ENCODE data around the gene GOLGB1. TPM values are rescaled to one million over a fixed set of nuclear protein-coding genes. Genes with fewer than 3 reads are reported as not detected.
A peak's percentile ranks its signal among the peaks of the same experiment; 100 is the strongest.

Gene GOLGB1
- total and polyA plus RNA-seq, 2 donors from 2014 or later, result 26.8 to 79.7 TPM

DNA sequence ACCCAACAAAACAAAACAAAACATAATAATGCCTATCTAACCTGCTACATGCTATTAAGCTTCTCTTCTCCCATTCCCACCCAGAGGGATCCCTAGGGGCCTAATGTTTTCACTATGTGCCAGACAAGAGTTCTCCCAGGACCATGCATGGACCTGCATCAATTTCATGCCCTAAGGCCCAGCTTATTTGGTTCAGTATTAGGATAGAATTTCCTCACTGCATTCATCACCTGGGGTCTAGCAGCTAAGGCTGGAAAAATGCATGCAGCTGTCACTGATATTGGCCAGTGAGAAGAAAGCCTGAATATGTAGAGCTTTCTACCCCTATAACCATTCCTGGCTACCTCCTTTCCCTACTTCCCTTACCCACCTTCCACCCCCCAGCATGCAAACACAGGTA, 86.8 kb downstream of the GOLGB1 start:
- FAIRE-seq (no peak), DNase-seq (no peak)
- Histone ChIP-seq H3K4me3 (ENCODE audit: low read length in 3 of 3) (no peak overlapping the region), H3K9me3 (ENCODE audit: control insufficient read depth in 2 of 3, insufficient read depth in 1 of 3, low read length in 3 of 3) (no peaks in the 10 kb centered on the region), H3K4me1 (ENCODE audit: control insufficient read depth in 2 of 3, insufficient read depth in 2 of 3, low read depth in 1 of 3, low read length in 3 of 3) (peaks cover 0 to 2% (median 0%) of the 10 kb centered on the region in 3 donors), H3K27ac (ENCODE audit: low read depth in 2 of 2, low read length in 2 of 2) (no peak overlapping the region), H3K36me3 (ENCODE audit: control insufficient read depth in 2 of 3, insufficient read depth in 3 of 3, low read length in 3 of 3) (peaks cover 12 to 40% (median 39%) of the 10 kb centered on the region in 3 donors), H3K9ac (ENCODE audit: low read length in 3 of 3) (no peak overlapping the region), H3K27me3 (ENCODE audit: control insufficient read depth, insufficient read depth, low read length) (no peaks in the 10 kb centered on the region)
- TF ChIP-seq, protein P1, sequence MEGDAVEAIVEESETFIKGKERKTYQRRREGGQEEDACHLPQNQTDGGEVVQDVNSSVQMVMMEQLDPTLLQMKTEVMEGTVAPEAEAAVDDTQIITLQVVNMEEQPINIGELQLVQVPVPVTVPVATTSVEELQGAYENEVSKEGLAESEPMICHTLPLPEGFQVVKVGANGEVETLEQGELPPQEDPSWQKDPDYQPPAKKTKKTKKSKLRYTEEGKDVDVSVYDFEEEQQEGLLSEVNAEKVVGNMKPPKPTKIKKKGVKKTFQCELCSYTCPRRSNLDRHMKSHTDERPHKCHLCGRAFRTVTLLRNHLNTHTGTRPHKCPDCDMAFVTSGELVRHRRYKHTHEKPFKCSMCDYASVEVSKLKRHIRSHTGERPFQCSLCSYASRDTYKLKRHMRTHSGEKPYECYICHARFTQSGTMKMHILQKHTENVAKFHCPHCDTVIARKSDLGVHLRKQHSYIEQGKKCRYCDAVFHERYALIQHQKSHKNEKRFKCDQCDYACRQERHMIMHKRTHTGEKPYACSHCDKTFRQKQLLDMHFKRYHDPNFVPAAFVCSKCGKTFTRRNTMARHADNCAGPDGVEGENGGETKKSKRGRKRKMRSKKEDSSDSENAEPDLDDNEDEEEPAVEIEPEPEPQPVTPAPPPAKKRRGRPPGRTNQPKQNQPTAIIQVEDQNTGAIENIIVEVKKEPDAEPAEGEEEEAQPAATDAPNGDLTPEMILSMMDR (IDR thresholded peaks at IDR 0.05; ENCODE audit: borderline replicate concordance, extremely low read depth, insufficient read depth), result no peak
- intact Hi-C loops (cut with DNase I), result no loop called here

DNA sequence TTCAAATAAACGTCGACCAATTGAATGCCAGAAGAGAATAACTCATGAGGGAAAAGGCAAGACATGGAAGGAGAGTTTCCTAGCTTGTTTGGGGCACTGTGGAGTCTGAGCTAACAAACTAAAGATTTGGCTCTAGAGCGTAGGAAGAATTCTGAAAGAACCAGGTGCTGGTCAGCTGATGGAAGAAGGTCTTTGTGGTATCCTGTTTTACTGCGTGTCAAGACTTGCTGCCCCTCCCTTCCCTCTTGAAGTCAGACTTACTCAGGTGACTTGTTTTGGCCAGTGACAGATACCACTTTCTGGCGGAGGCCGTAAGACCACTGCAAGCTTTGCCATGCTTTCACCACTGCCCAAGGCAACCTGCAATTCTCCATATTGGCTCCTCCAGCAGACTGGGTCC, 88.2 kb downstream of the GOLGB1 start:
- Histone ChIP-seq H3K4me1 (ENCODE audit: control insufficient read depth in 2 of 3, insufficient read depth in 2 of 3, low read depth in 1 of 3, low read length in 3 of 3) (peaks cover 0 to 2% (median 0%) of the 10 kb centered on the region in 3 donors), H3K9ac (ENCODE audit: low read length in 3 of 3) (no peak overlapping the region), H3K36me3 (ENCODE audit: control insufficient read depth in 2 of 3, insufficient read depth in 3 of 3, low read length in 3 of 3) (peaks cover 8 to 28% (median 26%) of the 10 kb centered on the region in 3 donors), H3K27me3 (ENCODE audit: control insufficient read depth, insufficient read depth, low read length) (no peaks in the 10 kb centered on the region), H3K9me3 (ENCODE audit: control insufficient read depth in 2 of 3, insufficient read depth in 1 of 3, low read length in 3 of 3) (no peaks in the 10 kb centered on the region), H3K27ac (ENCODE audit: low read depth in 2 of 2, low read length in 2 of 2) (peak overlapping the region in 1 of 2 donors; percentile 68), H3K4me3 (ENCODE audit: low read length in 3 of 3) (no peak overlapping the region)
- intact Hi-C loops (cut with DNase I), result no loop called here
- FAIRE-seq (no peak), DNase-seq (no peak)
- TF ChIP-seq, protein P1 (IDR thresholded peaks at IDR 0.05; ENCODE audit: borderline replicate concordance, extremely low read depth, insufficient read depth), result no peak

DNA sequence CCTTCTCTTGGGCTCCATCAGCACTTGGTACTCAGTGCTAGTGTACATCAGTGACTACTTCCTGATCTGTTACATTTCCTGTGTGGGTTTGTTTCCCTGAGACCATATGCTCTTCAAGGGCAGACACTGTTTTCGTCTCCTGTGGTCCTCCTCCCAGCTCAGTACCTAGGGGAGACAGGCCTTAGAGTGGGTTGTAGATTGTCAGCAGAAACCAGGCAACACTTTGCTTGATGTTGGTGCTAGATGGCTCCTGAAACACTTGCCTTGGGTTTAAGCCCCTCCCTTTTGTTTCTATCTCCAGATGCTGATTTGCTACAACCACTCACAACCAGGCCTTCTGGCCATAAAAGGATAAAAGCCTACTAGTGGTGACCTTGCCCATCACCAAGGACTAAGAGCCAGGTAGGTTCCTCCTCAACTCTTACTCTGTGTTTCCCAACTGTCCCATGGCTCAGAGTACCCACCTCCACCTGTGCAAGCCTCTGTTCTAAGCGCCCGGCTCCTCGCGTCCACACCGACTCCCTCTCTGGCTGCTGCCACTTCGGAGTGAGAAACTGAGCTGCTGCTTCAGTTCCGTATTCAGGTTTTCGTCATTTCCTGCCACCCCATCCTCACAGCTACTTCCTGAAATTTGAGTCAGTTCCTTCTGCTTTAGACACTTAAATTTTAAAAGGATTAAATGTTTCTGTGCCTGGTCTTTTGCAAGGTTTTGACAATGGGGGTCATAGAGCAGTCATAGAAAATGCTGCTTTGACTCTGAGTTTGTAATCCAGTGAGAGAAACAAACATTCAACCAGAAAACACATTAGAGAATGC, 89.0 kb downstream of the GOLGB1 start, which contains the start of gene HCLS1:
Gene HCLS1, minus strand, starts transcription at position 548 of the 816 bp plus-strand sequence. CDS start 2,556 bp downstream, outside the sequence.
- FAIRE-seq (no peak), DNase-seq (peak in 2 of 5 donors; percentile 16 to 75)
- intact Hi-C loops (cut with DNase I), result no loop called here
- H3K36me3 ChIP-seq (ENCODE audit: control insufficient read depth in 2 of 3, insufficient read depth in 3 of 3, low read length in 3 of 3), result peaks cover 2 to 20% (median 18%) of the 10 kb centered on the region in 3 donors
- no peaks in the 10 kb centered on the region for H3K9me3 ChIP-seq (ENCODE audit: control insufficient read depth in 2 of 3, insufficient read depth in 1 of 3, low read length in 3 of 3)
- H3K4me1 ChIP-seq (ENCODE audit: control insufficient read depth in 2 of 3, insufficient read depth in 2 of 3, low read depth in 1 of 3, low read length in 3 of 3), result peaks cover 0 to 2% (median 0%) of the 10 kb centered on the region in 3 donors
- H3K27ac ChIP-seq (ENCODE audit: low read depth in 2 of 2, low read length in 2 of 2), result peak within 1 kb of the TSS in 1 of 2 donors; percentile 68
- peak within 1 kb of the TSS in 1 of 3 donors; percentile 29 for H3K9ac ChIP-seq (ENCODE audit: low read length in 3 of 3)
- H3K4me3 ChIP-seq (ENCODE audit: low read length in 3 of 3), result peak within 1 kb of the TSS in 2 of 3 donors; percentile 56 to 60
- no peaks in the 10 kb centered on the region for H3K27me3 ChIP-seq (ENCODE audit: control insufficient read depth, insufficient read depth, low read length)
- TF ChIP-seq, protein P1 (IDR thresholded peaks at IDR 0.05; ENCODE audit: borderline replicate concordance, extremely low read depth, insufficient read depth), result no peak

Measured in kidney (tissue), 14 donors.